Thyroid gland (tissue), 4 donors: Measurements from ENCODE around the gene IGSF5. TPM values are rescaled to one million over a fixed set of nuclear protein-coding genes. Genes with fewer than 3 reads are reported as not detected.

Experiments
- DNase-seq, 2 donors: peaks; one replicate each; pipeline ENCODE4 v3.0.0-alpha.2; 2019
- H3K27ac ChIP-seq, 3 donors: fragments of 200-600 bp; sonication (generic); 1 replicate in 2 of 3; 2 replicates in 1 of 3; pipeline ENCODE4 v1.5.1; 2016 to 2019; ENCODE audit warnings: mild to moderate bottlenecking in 1 of 3, moderate library complexity in 1 of 3
- H3K27me3 ChIP-seq: fragments of 200-600 bp; sonication (generic); one replicate; pipeline ENCODE4 v1.5.1; 2019
- H3K36me3 ChIP-seq, 2 donors: fragments of 200-600 bp; sonication (generic); one replicate each; pipeline ENCODE4 v1.5.1; 2016 to 2019
- H3K4me1 ChIP-seq, 2 donors: fragments of 200-600 bp; sonication (generic); one replicate each; pipeline ENCODE4 v1.5.1; 2017 to 2019
- H3K4me3 ChIP-seq, 3 donors: fragments of 200-600 bp; sonication (generic); replicated peaks in 1 of 3; 1 replicate in 2 of 3; 2 replicates in 1 of 3; pipeline ENCODE4 v1.5.1; 2016; ENCODE audit warnings: mild to moderate bottlenecking in 1 of 3
- H3K9me3 ChIP-seq: fragments of 200-600 bp; sonication (generic); one replicate; pipeline ENCODE4 v1.5.1; 2017
- POLR2A ChIP-seq, 2 donors: fragments of 450-650 bp; IDR thresholded peaks; one replicate each; pipeline ENCODE4 v1.6.1; 2017; ENCODE audit warnings: antibody characterized with exemption in 2 of 2, mild to moderate bottlenecking in 2 of 2, moderate library complexity in 1 of 2
- WGBS, 2 donors: methylation state at CpG; one replicate each; pipeline ENCODE4 v1.1.5; 2017; 5-methylcytosine and 5-hydroxymethylcytosine counted together
- intact Hi-C: fragments of 100-400 bp; cut with DNase I; formaldehyde crosslinking; loops from one replicate; pipeline ENCODE4 v1.15.1; 2023
- total RNA-seq, 4 donors: library from RNA; depleted of rRNA; stranded (reverse); fragments of >200 nt; gene quantifications; one replicate each; pipeline ENCODE4 v1.2.3, GENCODE V29; 2016
- TF ChIP-seq, protein P1 (sequence below), 6 experiments: fragments of 200-600 bp in 3 of 6; fragments of 450-650 bp in 3 of 6; sonication (generic) in 3 of 6; IDR thresholded peaks; one replicate each; pipeline ENCODE4 v1.5.1; 2016 to 2019; ENCODE audit warnings: antibody characterized with exemption in 6 of 6, mild to moderate bottlenecking in 2 of 6, inconsistent platforms in 1 of 6, moderate library complexity in 1 of 6

Gene IGSF5
- total RNA-seq, 4 donors from 2014 or later, result 0.49 to 0.89 (median 0.63) TPM; not detected in 1

DNA sequence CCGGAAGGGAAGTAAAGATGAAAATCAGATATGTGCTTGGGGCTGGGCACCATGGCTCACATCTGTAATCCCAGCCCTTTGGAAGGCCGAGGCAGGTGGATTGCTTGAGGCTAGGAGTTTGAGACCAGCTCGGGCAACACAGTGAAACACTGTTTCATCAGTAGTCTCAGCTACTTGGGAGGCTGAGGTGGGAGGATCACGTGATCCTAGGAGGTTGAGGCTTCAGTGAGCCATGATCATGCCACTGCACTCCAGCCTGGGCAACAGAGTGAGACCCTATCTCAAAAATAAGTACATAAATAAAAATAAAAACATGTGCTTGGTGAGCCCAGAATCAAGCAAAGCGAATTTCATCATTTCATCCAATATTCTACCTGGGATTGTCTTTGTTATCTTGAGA is 98.9 kb downstream of the IGSF5 start:
- Histone ChIP-seq H3K4me1 (no peaks in the 10 kb centered on the region), H3K27me3 (no peaks in the 10 kb centered on the region), H3K4me3 (no peak overlapping the region), H3K36me3 (no peaks in the 10 kb centered on the region), H3K27ac (no peak overlapping the region), H3K9me3 (no peaks in the 10 kb centered on the region)
- DNase-seq, result no peak
- TF ChIP-seq, protein P1, sequence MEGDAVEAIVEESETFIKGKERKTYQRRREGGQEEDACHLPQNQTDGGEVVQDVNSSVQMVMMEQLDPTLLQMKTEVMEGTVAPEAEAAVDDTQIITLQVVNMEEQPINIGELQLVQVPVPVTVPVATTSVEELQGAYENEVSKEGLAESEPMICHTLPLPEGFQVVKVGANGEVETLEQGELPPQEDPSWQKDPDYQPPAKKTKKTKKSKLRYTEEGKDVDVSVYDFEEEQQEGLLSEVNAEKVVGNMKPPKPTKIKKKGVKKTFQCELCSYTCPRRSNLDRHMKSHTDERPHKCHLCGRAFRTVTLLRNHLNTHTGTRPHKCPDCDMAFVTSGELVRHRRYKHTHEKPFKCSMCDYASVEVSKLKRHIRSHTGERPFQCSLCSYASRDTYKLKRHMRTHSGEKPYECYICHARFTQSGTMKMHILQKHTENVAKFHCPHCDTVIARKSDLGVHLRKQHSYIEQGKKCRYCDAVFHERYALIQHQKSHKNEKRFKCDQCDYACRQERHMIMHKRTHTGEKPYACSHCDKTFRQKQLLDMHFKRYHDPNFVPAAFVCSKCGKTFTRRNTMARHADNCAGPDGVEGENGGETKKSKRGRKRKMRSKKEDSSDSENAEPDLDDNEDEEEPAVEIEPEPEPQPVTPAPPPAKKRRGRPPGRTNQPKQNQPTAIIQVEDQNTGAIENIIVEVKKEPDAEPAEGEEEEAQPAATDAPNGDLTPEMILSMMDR (IDR thresholded peaks at IDR 0.05), result no peak
- TF ChIP-seq POLR2A (IDR thresholded peaks at IDR 0.05), result no peak
- 91 to 98% methylated on average over 5 of the region's 5 CpGs for WGBS, 2 donors
- intact Hi-C loops, result no loop called here

DNA sequence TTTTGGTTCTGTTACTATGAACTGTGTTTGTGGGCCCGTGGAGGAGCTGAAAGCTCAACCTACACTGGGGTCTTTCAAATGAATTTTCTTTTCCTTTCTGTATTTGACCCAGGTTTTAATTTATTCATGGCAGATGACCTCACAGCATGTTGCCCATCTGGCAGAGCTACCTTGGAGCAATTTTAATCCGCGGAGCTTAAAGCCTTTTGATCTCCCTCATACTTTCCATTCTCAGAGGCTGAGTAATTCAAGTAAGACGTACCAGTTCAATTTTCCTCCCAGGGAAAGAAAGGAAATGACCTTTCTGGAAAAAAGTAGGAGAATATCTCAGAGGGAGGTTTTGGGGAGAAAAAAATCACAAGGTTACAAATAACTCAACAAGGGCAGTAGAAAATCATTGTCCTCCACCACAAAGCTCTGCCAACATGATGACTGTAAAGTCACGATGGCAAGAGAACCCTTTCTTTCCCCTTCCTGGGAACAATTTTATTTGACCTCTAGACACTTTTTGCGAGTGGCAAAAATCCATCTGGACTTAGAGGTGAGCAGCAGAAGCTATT is 100.7 kb downstream of the IGSF5 start:
- Histone ChIP-seq H3K27ac (no peak overlapping the region), H3K4me3 (no peak overlapping the region), H3K9me3 (no peaks in the 10 kb centered on the region), H3K4me1 (peaks cover 2 to 6% of the 10 kb centered on the region in 2 donors), H3K36me3 (no peaks in the 10 kb centered on the region), H3K27me3 (no peaks in the 10 kb centered on the region)
- WGBS, 2 donors, result 75 to 86% methylated on average over 6 of the region's 6 CpGs
- intact Hi-C loops, result no loop called here
- DNase-seq, result no peak
- TF ChIP-seq, protein P1 (IDR thresholded peaks at IDR 0.05), result no peak
- TF ChIP-seq POLR2A (IDR thresholded peaks at IDR 0.05), result no peak

DNA sequence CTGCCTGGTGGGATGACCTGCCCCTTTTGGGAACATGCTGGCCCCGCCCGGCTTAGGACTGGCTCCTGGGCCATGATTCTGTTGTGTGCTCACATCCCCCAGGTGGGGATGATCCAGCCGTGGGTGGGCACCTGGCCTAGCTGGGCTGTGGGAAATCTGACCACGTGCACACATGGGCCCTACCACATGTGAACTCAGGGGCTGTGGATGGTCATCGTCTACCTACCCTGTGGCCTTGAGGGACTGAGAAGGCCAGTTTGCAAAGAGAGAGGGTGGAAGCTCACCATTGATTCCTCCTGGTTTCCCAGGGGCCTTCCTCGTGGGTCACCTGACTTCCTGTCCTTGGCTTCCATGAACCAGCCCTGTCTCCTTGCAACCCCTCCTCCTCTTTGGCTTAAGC is 102.9 kb downstream of the IGSF5 start:
- Histone ChIP-seq H3K36me3 (no peaks in the 10 kb centered on the region), H3K4me1 (peaks cover 21 to 27% of the 10 kb centered on the region in 2 donors), H3K27ac (no peak overlapping the region), H3K4me3 (no peak overlapping the region), H3K27me3 (no peaks in the 10 kb centered on the region), H3K9me3 (no peaks in the 10 kb centered on the region)
- intact Hi-C loops, result no loop called here
- WGBS, 2 donors, result 88 to 93% methylated on average over 4 to 6 of the region's 6 CpGs
- TF ChIP-seq, protein P1 (IDR thresholded peaks at IDR 0.05), result no peak
- TF ChIP-seq POLR2A (IDR thresholded peaks at IDR 0.05), result no peak
- DNase-seq, result no peak

DNA sequence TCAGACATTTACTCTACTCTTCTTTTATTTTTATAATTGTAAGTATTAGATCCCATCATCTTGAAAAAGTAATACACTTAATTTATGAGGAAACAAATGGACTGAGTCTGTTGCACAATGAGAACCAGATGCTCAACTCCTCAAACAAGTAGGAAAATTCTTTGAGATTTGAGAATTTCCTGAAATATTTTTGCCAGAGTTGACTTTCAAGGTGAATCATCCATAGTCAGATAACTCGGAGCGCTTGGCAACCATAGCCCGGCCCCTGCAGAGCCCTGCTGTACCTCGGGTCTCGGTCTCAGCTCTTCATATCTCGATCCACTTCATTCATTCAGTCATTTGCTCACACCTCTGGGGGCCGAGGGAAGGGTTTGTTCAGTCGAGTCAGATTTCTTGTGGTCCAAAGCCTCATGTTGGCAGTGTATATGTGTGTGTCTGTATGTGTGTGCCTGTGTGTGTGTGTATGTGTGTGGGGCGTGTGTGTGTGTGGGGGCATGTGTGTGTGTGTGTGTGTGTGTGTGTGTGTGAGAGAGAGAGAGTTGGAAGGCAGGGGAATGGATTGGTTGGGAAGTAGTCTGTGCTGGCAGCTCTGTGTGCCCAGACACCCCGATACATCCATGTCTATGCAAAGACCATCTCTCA is 104.2 kb downstream of the IGSF5 start:
- TF ChIP-seq, protein P1 (IDR thresholded peaks at IDR 0.05), result no peak
- no peak for TF ChIP-seq POLR2A (IDR thresholded peaks at IDR 0.05)
- intact Hi-C loops, result no loop called here
- no peaks in the 10 kb centered on the region for H3K27me3 ChIP-seq
- H3K27ac ChIP-seq, result no peak overlapping the region
- no peaks in the 10 kb centered on the region for H3K9me3 ChIP-seq
- WGBS, 2 donors, result 70 to 75% methylated on average over 10 of the region's 10 CpGs
- no peaks in the 10 kb centered on the region for H3K36me3 ChIP-seq
- peaks cover 21 to 27% of the 10 kb centered on the region in 2 donors for H3K4me1 ChIP-seq
- no peak overlapping the region for H3K4me3 ChIP-seq
- DNase-seq, result no peak

DNA sequence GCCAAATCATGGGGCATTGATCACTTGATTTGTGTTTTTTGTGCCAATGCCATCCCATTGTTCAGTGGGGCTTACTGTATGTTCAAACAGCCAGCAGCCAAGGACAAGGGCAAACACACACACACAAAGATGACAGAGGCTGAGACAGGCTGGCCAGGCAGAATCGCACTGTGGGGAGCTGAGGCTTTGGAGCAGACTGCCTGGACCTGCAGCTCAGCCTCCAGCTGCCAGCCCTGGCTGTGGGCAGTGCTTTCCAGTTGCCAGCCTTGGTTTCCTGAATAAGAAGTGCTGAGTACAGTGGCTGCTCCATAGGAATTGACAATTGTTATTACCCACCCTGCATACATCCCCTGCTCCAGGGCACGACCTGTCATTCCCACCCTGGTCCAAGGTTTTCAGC is 105.3 kb downstream of the IGSF5 start:
- TF ChIP-seq, protein P1 (IDR thresholded peaks at IDR 0.05), result no peak
- TF ChIP-seq POLR2A (IDR thresholded peaks at IDR 0.05), result no peak
- H3K27ac ChIP-seq, result no peak overlapping the region
- H3K27me3 ChIP-seq, result no peaks in the 10 kb centered on the region
- no peak for DNase-seq
- WGBS, 2 donors, result 60 to 94% methylated on average over 1 to 2 of the region's 2 CpGs
- H3K4me1 ChIP-seq, result peaks cover 21 to 27% of the 10 kb centered on the region in 2 donors
- no peak overlapping the region for H3K4me3 ChIP-seq
- intact Hi-C loops, result no loop called here
- no peaks in the 10 kb centered on the region for H3K9me3 ChIP-seq
- no peaks in the 10 kb centered on the region for H3K36me3 ChIP-seq
